GM18870 (cell line): ENCODE results near the gene VAMP5.
A peak's percentile ranks its signal among the peaks of the same experiment; 100 is the strongest.
"Not testable (repeated sequence)": the region's sequence is repeated elsewhere in the genome, so short reads cannot be mapped to it uniquely, and the experiment has no call there.

Experiments
- ATAC-seq: cut with Tn5 transposase; IDR thresholded peaks from one replicate; pipeline ENCODE4 v1.9.1; 2021; ENCODE audit warnings: moderate library complexity; ENCODE audit not compliant: unreplicated experiment

Gene VAMP5, protein sequence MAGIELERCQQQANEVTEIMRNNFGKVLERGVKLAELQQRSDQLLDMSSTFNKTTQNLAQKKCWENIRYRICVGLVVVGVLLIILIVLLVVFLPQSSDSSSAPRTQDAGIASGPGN

DNA sequence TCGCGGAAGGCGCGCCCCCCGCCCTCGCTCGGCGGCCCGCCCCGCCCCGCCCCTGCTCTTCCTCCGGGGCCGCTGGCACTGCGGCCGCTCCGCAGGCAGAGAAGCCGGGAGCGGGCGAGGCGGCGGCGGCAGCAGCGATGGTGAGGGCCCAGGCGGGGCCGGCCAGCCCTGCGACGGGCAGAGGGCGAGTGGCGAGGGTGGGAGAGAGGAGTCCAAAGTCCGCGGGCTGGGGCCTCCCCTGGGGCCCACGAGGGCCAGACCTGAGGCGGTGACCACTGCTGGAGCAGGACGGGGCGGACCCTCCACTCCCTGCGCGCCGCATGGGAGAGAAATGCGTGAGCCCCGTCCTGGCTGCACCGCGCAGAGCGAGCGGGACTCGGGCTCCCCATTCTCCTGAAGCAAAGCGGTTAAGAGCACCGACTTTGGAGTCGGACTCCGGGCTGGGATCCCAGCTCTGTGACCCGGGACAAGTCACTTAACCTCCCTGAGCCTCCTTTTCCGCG lies at the start of gene VAMP5:
Gene VAMP5 (plus strand): TSS at position 78 of the 503 bp plus-strand sequence. CDS start 60 bp downstream, at position 138.
- peak; percentile 22 for ATAC-seq

DNA sequence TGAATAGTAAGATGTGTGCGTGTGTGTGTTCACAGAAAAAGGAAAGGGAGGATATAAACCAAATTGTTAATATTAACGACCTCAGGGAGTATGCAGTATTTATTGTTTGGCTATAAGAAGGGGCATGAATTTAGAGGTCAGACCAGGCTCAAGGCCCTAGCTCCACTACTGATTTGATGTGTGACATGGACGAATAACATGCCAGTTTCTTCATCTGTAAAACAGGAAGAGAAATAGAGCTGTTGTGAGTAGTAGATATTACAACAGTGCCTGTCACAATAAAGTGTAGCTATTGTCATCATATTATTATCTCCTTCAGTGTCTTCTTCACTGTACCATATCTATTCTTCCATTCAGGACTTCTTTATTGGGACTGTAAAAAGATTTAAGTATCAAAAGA lies 49.4 kb upstream of the VAMP5 start:
- no peak for ATAC-seq

DNA sequence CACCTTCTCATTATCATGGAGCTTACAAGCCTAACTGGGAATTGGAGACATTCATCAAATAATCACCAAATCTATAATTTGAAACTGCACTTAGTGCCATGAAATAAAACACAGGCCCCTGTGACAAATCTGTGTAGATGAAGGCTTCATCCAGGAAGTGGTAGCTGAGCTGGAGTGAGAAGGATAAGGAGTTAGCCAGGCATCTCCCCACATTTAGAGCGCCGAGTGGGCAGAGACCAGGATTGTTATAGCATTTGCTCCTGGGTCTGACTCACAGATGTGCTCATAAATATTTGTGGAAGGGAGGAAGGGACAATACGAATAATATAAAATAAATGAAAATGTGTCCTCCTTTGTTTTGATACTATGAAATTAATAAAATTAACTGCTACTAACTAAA lies 47.8 kb upstream of the VAMP5 start:
- ATAC-seq: no peak

DNA sequence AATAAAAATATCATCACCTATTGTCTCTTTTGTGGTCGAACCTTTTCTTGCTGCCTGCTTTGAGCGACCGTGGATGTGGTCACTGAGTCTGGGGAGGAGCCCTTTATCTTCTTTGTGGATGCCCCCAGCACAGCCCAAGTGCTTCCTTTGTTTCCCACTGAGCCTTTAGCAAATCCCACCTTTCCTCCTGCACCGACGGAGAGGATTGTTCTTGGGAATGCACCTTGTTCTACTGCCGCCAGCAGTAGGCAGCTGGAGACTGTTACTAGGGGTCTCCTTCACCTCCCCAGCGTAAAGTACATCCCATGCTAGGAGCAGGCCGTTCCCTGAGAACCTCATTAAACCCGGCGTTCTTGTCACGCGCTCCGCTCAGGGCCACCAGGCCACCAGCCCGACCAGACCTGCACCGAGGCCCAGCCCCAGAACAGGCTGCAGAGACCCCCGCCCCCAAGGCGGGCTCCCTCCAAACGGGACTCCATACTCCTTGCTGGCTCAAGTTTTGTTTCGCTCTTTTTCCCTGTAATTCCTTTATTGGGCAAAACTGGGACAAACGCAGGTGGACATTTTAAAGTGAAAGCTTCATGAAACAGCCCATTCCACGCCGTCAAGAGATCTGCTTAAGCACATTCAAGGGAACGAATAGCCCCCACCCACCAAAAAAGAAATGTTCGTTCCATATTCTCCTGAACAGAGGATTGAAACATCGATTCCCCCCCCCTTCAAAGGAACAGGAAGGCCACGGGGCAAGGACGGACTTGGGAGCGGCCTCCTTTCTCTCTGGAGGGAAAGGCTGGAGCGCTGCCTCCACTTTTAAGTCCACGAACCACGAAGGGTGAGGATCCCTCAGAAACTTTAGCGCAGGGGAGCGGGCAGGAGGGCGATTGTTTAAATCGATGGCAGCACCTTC lies 46.4 kb upstream of the VAMP5 start:
- ATAC-seq: no peak

DNA sequence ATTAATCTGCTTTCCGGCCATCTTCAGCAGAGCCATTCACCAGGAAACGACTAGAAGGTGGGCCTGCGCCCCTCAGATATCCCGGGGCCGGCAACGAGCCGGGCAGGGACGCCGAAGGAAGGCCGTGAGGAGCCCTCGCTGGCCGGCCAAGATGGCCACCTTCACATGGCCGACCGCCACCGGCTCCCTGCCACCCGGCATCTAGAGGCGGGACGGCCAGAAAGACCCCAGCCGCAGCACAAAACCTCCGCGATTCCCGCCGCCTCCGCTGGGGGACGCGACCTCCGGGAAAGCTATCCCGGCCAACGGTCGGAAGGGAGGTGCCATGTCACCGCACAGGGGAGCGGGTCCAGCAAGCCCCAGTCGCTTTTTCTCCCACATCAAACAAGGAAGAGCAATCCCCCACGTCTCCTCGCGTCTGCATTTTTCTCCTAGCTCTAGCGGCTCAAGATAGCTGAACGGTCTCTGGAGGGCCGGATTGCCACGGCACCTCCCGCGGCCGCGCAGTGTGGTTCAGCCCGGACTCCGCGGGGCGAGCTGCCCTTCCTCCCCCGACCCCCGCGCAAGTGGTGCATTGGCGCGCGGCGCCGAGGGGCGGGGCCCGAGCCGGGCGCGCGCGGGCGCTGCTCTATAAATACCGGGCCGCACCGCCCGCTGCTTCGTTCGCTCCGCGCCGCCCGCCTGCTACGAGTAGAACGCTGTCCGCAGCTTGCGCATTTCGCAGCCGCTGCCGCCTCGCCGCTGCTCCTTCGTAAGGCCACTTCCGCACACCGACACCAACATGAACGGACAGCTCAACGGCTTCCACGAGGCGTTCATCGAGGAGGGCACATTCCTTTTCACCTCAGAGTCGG lies 45.5 kb upstream of the VAMP5 start, which contains the start of gene MAT2A:
Gene MAT2A (plus strand): TSS at position 662 of the 854 bp plus-strand sequence. CDS start 120 bp downstream, at position 782.
- peak; percentile 59 for ATAC-seq

DNA sequence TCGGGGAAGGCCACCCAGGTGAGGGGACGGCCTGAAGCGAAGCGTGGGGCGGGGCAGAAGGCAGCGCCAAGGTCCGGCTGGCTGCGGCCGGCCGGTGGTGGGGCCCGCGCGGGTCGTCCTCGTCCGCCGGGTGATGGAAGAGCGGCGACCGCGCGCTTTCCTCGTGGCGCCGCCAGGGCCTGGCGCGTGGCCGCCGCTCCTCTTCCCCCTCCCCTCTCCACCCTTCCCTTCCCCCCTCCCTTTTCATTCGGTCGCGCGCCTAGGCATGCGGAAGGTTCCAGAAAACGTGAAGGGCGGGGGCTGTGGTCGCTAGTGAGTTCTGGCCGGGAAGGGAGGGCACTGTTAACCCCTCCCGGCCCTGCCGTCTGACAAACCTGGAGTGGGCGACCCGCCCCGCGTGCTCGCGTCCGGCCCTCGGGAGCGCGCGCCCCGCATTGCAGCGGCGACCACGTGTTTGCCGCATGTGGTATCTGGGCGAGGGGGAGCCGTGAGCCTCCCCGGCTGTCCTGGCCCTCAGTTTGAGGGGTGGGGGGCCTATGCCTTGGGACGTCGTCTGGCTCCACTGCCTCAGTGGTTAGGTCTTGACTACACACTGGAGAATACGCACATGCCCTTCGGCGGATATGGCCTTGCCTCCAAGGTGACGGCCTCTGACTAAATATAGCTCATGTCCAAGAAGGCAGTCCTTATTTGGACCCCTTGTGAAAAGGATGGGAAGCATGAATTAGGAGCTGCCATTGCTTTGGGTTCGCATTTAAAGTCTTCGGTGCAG lies 44.7 kb upstream of the VAMP5 start:
- ATAC-seq: peak; percentile 6

DNA sequence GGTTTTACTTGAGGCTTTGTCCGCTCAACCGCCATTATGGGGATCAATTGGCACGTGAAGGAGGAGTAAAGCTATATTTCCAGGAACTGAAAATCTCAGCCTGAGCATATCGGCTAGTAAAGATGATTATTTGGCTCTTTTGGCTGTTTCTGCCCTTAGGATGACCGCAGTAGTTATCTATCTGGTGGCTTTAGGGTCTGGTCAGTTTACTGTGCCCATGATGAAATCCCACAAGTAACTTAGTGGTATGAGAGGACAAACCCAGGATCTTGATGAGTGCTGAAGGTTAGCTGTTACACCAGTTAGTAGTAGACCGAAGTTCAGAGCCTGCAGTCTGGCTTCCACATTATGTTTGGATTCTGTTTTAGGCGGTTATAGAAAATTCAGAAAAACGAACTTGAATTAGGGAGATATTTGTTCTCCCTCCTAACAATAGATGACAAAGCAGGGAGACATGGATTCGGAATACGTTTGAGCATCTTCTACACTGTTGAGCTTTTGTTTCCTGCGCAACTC lies 44.0 kb upstream of the VAMP5 start:
- no peak for ATAC-seq

DNA sequence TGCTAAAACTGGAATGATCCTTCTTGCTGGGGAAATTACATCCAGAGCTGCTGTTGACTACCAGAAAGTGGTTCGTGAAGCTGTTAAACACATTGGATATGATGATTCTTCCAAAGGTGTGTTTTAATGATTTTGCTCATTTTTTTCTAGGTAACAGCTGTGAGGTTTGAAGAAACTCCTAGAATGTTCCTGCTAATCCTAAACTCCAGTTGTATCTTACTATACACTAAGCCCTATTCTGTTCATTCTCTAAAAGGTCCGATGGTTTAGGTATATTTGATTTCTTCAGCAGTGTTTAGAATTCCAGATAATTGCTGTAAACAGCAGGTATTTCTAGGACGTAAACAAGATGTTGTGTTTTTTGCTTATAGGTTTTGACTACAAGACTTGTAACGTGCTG lies 43.0 kb upstream of the VAMP5 start:
- ATAC-seq: no peak

DNA sequence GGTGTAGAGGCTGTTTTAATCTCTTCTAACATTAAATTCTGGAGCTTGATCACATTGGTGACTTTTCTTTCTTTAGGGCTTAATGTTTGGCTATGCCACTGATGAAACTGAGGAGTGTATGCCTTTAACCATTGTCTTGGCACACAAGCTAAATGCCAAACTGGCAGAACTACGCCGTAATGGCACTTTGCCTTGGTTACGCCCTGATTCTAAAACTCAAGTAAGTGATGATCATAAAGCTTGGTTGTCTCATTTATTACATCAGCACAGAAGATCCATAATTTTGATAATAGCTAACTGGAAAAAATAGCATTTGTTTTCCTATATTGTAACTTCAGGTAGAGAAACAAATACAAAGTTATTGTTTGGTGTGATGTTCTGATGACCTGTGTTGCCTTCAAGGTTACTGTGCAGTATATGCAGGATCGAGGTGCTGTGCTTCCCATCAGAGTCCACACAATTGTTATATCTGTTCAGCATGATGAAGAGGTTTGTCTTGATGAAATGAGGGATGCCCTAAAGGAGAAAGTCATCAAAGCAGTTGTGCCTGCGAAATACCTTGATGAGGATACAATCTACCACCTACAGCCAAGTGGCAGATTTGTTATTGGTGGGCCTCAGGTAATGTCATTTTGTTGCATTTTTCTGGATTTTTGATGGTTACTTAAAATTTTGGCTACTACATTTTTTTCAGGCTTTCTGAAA lies 42.3 kb upstream of the VAMP5 start:
- ATAC-seq: no peak

DNA sequence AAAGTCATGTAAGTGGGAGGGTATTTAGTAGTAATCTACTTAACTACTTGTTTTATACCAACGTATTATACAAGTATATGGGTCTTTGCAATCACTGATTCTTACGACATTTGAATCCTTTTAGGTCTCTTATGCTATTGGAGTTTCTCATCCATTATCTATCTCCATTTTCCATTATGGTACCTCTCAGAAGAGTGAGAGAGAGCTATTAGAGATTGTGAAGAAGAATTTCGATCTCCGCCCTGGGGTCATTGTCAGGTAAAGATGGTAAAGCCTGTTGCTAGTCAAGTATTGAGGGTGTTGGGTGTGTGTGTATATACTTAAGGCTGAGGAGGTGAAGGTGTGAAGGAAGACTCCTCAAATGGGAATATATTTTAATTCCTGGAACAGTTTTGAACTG lies 41.5 kb upstream of the VAMP5 start:
- no peak for ATAC-seq

DNA sequence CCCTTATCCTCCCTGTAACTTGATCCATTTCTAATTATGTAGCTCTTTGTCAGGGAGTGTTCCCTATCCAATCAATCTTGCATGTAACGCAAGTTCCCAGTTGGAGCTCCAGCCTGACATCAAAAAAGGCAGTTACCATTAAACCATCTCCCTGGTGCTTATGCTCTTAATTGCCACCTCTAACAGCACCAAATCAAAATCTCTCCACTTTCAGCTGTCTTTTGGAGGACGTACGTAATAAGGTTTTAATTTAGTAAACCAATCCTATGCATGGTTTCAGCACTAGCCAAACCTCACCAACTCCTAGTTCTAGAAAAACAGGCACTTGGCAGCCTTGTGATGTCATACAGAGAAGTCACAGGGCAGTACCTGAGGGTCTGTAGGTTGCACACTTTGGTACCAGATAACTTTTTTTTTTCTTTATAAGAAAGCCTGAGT lies 40.0 kb upstream of the VAMP5 start:
- ATAC-seq: not testable (repeated sequence)

DNA sequence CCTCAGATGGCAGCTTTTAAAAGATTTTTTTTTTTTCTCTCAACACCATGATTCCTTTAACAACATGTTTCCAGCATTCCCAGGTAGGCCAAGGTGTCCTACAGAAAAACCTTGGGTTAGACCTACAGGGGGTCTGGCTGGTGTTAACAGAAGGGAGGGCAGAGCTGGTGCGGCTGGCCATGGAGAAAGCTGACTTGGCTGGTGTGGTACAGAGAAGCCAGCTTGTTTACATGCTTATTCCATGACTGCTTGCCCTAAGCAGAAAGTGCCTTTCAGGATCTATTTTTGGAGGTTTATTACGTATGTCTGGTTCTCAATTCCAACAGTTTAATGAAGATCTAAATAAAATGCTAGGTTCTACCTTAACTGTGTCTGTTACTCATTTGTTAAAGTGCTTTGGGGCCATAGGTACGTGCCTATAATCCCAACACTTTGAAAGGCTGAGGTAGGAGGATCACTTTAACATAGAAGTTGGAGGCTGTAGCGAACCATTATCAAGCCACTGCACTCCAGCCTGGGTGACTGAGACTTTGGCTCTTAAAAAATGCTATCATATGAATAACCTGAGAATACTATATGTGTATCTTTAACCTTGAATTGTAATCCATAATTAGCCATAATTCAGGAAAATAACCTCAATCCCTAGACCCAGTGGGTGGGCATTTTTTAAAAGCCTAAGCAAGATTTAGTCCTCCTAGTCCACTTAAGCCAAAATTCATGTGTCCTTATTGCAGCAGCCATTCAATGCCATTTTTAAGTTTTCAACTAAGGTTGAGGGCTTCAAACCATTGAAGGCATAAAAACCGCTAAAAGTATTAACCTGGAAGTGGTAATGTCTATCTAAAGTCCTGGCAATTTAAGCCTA lies 39.1 kb upstream of the VAMP5 start:
- not testable (repeated sequence) for ATAC-seq

DNA sequence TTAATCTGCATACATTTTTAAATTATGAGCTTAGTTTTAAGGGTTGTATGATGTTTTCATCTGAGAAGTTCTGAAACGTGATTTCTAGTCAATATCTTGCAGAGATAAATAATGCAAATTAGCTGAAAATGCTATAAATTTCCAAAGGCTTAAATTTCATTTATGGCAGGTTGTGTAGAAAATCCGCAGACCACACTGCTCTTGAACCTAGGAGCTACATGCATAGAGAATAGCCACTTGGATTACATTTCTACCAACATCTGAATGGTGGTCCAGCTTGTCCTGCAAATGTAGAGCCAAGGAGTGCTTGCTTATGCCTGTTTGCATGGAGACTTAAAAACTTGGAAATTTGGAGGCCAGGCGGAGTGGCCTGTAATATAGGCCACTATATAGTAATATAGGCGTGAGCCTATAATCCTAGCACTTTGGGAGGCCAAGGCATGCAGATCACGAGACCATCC lies 38.4 kb upstream of the VAMP5 start:
- ATAC-seq: no peak

DNA sequence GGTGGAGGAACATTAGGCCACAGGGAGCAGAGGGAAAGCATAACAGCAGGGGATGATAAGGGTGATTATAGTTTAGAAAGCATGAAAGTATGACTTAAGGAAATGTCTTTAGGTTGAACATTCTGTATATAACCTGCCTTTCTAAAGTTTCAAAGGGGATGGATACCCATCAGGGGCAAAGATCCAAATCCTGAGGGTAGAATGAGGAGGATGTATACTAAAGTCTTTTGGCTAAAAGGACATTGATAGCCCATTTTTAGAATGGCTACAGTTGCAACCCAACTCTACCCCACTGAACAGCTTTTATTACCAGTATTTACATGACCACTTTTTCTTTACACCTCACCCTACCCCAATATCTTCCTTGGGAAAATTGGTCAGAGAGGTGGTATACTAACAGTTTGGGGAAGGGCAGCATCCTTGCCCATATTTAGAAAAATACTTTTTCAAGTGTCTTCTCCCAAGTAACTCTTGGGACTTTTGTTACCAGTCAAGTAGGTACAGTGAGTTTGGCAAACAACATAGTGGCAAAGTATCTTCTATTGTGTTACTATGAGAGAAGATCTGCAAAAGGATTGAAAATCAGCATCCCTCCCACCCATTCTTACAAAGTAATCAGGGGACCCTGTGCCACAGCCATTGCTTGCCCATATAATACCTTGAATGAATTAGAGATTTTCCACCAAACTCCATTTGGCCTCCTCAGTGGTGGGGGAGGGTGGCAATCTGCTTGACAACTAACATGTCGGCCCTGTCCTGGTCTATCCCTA lies 37.0 kb upstream of the VAMP5 start:
- ATAC-seq: no peak

DNA sequence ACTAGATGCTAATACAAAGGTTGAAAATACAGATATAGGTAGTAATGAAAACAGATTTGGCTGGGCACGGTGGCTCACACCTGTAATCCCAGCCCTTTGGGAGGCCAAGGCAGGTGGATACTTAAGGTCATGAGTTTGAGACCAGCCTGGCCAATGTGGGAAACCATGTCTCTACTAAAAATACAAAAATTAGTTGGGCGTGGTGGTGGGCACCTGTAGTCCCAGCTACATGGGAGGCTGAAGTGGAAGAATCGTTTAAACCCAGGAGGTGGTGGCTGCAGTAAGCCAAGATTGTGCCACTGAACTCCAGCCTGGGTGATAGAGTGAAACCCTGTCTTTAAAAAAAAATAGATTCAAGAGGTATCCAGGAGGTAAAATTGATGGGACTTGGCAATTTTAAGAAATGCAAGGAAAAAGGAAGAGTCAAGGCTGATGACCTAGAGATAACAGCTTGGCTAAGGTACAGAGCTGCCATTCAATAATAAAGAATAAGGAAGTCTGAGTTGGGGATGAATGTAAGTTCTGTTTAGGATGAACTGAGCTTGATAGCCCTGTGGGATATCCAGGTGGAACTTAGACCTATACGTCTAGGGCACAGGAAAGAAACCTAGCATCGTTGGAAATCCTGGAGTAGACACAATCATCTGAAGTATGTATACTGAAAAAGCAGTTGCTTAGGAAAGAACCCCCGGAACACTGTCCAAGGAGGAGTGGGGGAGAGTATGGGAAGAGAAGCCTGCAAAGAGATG lies 36.2 kb upstream of the VAMP5 start:
- ATAC-seq: no peak

DNA sequence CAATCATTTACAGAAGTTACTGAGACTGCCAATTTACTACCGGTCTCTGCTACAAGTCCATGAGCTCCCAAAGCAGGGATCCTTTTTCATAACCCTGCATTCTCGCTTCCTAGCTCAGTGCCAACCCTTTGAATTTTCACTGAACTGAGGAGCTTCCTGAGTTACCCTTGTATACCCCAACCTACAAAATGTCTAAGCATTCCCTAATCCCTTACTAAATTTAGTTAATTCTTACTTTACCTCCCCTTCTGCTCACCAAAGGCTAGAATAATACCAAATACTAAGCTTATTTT lies 35.7 kb upstream of the VAMP5 start:
- no peak for ATAC-seq

DNA sequence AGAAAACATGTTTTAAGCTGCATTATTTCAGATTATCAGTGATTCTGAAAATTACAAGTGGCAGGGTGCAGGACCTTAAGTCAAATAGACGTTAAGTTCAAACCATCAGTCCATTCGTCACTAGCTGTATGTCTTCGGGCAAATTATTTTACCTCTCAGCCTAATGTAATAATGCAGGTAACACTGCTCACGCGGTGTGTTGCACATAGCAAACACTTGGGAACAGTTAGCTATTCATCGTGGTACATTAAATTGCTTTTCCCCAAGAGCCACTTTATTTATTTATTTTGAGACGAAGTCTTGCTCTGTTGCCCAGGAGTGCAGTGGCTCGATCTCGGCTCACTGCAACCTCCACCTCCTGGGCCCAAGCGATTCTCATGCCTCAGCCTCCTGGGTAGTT lies 35.1 kb upstream of the VAMP5 start:
- no peak for ATAC-seq
